Cardiac muscle cell (in vitro differentiated cells and primary cell): ENCODE measurements around the gene TTC34. TPM values are rescaled to one million over a fixed set of nuclear protein-coding genes. Genes with fewer than 3 reads are reported as not detected.

Source experiments
- DNase-seq, 2 donors: peaks; one replicate each; pipeline versions ENCODE4 v3.0.0 to v3.0.0-alpha.2; 2010 to 2017; ENCODE audit warnings: low read depth in 1 of 2, low spot score in 1 of 2
- H3K27ac ChIP-seq: fragments of 200-600 bp; sonication (generic); 2 replicates; pipeline ENCODE4 v1.5.1; 2016
- H3K27me3 ChIP-seq: fragments of 200-600 bp; sonication (generic); 2 replicates; pipeline ENCODE4 v1.6.0; 2016; ENCODE audit warnings: control low read depth
- H3K36me3 ChIP-seq: fragments of 200-600 bp; sonication (generic); 2 replicates; pipeline ENCODE4 v1.5.1; 2016; ENCODE audit warnings: control low read depth
- H3K4me1 ChIP-seq: fragments of 200-600 bp; sonication (generic); 2 replicates; pipeline ENCODE4 v1.8.1; 2017; ENCODE audit warnings: low read depth, mild to moderate bottlenecking, mixed run types
- H3K4me3 ChIP-seq: fragments of 200-600 bp; sonication (generic); 2 replicates; pipeline ENCODE4 v1.5.1; 2016; ENCODE audit warnings: mild to moderate bottlenecking
- H3K9me3 ChIP-seq: fragments of 200-600 bp; sonication (generic); 2 replicates; pipeline ENCODE4 v1.5.1; 2017; ENCODE audit warnings: low read depth, mild to moderate bottlenecking, control low read depth
- CTCF ChIP-seq: IDR thresholded peaks from 2 replicates; pipeline ENCODE4 v1.5.1; 2012; ENCODE audit warnings: low read depth, mild to moderate bottlenecking, low read length
- polyA plus RNA-seq: library from polyadenylated mRNA; unstranded; fragments of >200 nt; fragmentation: Nextera tagmentation; extraction: Ambion mirVana; gene quantifications from 2 replicates; pipeline ENCODE4 v1.2.1, GENCODE V29; 2016
- total RNA-seq: library from RNA; depleted of rRNA; stranded (reverse); fragments of >200 nt; gene quantifications from 2 replicates; pipeline ENCODE4 v1.2.3, GENCODE V29; 2016

TTC34 gene
- total and polyA plus RNA-seq, 2 experiments from 2014 or later: not detected

GRCh38 chr1:2644171-2644570 lies 157.3 kb downstream of the TTC34 start:
- no peaks in the 10 kb centered on the region for H3K4me1 ChIP-seq
- no peak overlapping the region for H3K27ac ChIP-seq
- H3K4me3 ChIP-seq: no peak overlapping the region
- no peaks in the 10 kb centered on the region for H3K36me3 ChIP-seq
- H3K9me3 ChIP-seq: no peaks in the 10 kb centered on the region
- no peak for TF ChIP-seq CTCF
- no peak for DNase-seq
- H3K27me3 ChIP-seq: no peaks in the 10 kb centered on the region

- no peak overlapping the region for H3K27ac ChIP-seq
- H3K27me3 ChIP-seq: no peaks in the 10 kb centered on the region
- TF ChIP-seq CTCF: no peak
- H3K4me1 ChIP-seq: no peaks in the 10 kb centered on the region
- no peaks in the 10 kb centered on the region for H3K36me3 ChIP-seq
- no peak overlapping the region for H3K4me3 ChIP-seq
- no peak for DNase-seq
- no peaks in the 10 kb centered on the region for H3K9me3 ChIP-seq
Measured at GRCh38 chr1:2643414-2644077, 157.9 kb downstream of the TTC34 start.

GRCh38 chr1:2642560-2643413 lies 158.7 kb downstream of the TTC34 start:
- peak; percentile 11 for TF ChIP-seq CTCF
- no peaks in the 10 kb centered on the region for H3K4me1 ChIP-seq
- DNase-seq: peak in 1 of 2 donors; percentile 93
- no peak overlapping the region for H3K4me3 ChIP-seq
- no peaks in the 10 kb centered on the region for H3K27me3 ChIP-seq
- H3K36me3 ChIP-seq: no peaks in the 10 kb centered on the region
- no peaks in the 10 kb centered on the region for H3K9me3 ChIP-seq
- H3K27ac ChIP-seq: no peak overlapping the region

GRCh38 chr1:2642131-2642559 lies 159.3 kb downstream of the TTC34 start:
- H3K27ac ChIP-seq: no peak overlapping the region
- no peak for TF ChIP-seq CTCF
- no peaks in the 10 kb centered on the region for H3K9me3 ChIP-seq
- DNase-seq: no peak
- no peaks in the 10 kb centered on the region for H3K27me3 ChIP-seq
- H3K4me3 ChIP-seq: no peak overlapping the region
- H3K4me1 ChIP-seq: no peaks in the 10 kb centered on the region
- no peaks in the 10 kb centered on the region for H3K36me3 ChIP-seq

- no peak for TF ChIP-seq CTCF
- no peak for DNase-seq
- H3K4me3 ChIP-seq: no peak overlapping the region
Measured at GRCh38 chr1:2641381-2642130, 159.9 kb downstream of the TTC34 start.

More at GRCh38 chr1:2641381-2642130, 159.9 kb downstream of the TTC34 start:
- H3K27me3 ChIP-seq: no peaks in the 10 kb centered on the region
- H3K36me3 ChIP-seq: no peaks in the 10 kb centered on the region
- no peaks in the 10 kb centered on the region for H3K9me3 ChIP-seq
- no peak overlapping the region for H3K27ac ChIP-seq
- H3K4me1 ChIP-seq: no peaks in the 10 kb centered on the region
